Stimulated activated CD8-positive, alpha-beta memory T cell treated with anti-CD3 and anti-CD28 coated beads, Interleukin-4, amount 100 ng/mL, for 4 hours (primary cell): ENCODE data around the gene IGSF5.

Source experiments
- DNase-seq, 2 donors: peaks; one replicate each; pipeline ENCODE4 v3.0.0-alpha.2; 2020; ENCODE audit warnings: low read depth in 2 of 2, low spot score in 1 of 2

Gene IGSF5

DNA sequence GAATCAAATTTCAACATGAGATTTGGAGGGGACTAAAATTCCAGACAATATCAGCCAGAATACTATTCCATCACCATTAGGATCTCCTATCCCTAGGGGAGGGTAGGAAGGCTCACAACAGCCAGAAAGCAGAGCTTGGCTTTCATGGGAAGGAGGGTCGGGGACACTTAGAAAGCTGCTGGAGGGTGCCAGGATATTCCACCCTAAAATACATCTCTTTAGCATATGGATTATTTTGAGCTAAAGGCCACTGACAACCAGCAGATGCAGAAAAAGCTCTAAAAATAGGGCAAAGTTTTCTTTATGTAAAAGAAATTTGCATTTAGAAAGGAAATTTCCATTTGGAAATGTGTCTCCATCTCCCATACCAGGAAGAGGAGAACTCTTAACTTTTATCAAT lies 68.0 kb downstream of the IGSF5 start:
- DNase-seq, result no peak

GRCh38 chr21:39818557-39818956 lies 73.6 kb downstream of the IGSF5 start:
- DNase-seq, result no peak

GRCh38 chr21:39822042-39822441 lies 77.1 kb downstream of the IGSF5 start:
- no peak for DNase-seq

DNA sequence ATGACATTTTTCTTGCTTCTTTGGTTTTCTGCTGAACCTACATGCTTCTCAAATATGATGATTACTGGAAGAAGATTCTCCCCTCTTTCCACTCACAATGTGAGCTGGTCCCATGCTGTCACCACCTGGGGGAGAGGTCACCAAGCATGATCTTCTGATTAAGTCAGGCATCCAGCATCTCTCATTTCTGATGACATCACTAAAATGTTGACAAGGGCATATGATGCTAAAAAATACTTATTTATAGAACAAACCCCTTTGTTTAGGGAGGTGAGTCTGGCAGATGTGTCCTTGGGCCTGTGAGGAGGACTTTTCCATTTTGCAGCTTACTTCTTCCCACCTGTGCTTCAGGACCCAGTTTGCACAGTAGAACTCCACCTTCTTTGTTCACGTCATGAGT lies 80.3 kb downstream of the IGSF5 start:
- no peak for DNase-seq

DNA sequence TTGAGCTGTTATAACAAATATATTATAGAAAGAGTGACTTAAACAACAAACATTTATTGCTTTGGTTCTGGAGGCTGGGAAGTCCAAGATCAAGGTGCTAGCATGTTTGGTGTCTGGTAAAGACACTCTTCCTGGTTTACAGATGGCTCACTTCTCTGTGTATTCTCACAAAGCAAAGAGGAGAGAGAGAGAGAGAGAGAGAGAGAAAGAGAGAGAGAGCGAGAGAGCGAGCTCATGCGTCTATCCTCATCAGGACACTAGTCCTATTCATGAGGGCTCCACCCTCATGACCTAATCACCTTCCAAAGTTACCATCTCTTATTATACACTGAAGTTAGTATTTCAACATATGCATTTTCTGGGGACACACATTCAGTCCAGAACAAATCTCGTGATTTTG lies 89.6 kb downstream of the IGSF5 start:
- DNase-seq, result no peak

GRCh38 chr21:39837861-39838359 lies 92.9 kb downstream of the IGSF5 start:
- DNase-seq, result no peak

- DNase-seq, result no peak
Measured at GRCh38 chr21:39840373-39841097, 95.6 kb downstream of the IGSF5 start.

DNA sequence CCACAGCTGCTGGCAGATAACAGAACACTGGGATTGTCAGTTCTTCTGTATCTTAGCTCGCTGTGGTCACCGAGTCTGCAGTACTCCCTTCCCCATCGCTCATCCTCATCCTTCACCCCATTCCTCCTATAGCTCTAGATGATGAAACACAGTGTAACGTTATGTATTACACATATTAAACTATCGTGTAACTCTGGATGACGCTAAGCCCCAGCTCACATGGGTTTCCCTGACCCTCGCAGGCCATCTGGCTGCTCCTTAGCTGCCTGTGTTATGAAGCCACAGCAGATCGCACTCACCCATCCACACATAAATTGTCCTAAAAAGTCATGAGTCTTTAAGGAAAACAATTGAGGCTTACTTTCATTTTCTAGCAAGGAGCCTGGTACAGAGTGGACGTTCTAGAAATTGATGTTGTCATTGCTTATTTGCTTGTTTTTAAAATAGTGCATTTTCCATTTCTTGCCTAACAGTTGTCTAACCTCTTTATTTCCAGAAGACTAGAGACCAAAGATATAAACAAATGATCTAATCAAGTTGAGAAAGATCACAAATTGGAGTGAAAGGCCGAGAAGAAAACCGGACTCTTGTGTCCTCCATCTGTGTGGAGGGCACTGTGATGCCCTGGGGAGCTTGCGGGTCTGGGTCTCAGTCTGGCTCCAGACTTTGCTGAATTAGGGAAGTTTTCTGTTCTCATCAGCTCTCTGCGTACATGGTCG lies 97.9 kb downstream of the IGSF5 start:
- DNase-seq, result no peak

DNA sequence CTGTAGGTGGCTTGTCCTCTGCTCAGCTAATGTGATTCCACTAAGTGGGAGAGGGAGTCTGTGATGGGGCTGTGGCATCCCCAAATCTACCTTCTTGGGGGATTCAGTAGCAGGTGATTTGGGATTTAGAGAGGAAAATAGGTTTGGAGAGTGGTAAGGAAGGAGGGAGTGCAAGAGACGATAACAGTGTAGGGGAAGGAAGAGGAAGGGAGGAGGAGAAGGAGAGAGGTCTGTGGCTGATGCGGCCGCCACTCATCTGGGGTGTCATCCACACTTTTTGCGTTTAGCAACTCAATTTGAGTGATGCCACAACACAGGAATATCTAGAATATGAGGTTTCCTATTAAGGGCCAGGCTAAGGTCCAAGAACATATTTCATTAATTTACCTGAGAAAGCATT lies 98.5 kb downstream of the IGSF5 start:
- no peak for DNase-seq

- no peak for DNase-seq
Measured at GRCh38 chr21:39843916-39844315, 98.9 kb downstream of the IGSF5 start.

GRCh38 chr21:39845571-39846130 lies 100.7 kb downstream of the IGSF5 start:
- DNase-seq, result no peak

GRCh38 chr21:39847877-39848276 lies 102.9 kb downstream of the IGSF5 start:
- DNase-seq, result no peak

DNA sequence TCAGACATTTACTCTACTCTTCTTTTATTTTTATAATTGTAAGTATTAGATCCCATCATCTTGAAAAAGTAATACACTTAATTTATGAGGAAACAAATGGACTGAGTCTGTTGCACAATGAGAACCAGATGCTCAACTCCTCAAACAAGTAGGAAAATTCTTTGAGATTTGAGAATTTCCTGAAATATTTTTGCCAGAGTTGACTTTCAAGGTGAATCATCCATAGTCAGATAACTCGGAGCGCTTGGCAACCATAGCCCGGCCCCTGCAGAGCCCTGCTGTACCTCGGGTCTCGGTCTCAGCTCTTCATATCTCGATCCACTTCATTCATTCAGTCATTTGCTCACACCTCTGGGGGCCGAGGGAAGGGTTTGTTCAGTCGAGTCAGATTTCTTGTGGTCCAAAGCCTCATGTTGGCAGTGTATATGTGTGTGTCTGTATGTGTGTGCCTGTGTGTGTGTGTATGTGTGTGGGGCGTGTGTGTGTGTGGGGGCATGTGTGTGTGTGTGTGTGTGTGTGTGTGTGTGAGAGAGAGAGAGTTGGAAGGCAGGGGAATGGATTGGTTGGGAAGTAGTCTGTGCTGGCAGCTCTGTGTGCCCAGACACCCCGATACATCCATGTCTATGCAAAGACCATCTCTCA lies 104.2 kb downstream of the IGSF5 start:
- DNase-seq, result no peak

- DNase-seq, result no peak
Measured at GRCh38 chr21:39850333-39850732, 105.3 kb downstream of the IGSF5 start.

DNA sequence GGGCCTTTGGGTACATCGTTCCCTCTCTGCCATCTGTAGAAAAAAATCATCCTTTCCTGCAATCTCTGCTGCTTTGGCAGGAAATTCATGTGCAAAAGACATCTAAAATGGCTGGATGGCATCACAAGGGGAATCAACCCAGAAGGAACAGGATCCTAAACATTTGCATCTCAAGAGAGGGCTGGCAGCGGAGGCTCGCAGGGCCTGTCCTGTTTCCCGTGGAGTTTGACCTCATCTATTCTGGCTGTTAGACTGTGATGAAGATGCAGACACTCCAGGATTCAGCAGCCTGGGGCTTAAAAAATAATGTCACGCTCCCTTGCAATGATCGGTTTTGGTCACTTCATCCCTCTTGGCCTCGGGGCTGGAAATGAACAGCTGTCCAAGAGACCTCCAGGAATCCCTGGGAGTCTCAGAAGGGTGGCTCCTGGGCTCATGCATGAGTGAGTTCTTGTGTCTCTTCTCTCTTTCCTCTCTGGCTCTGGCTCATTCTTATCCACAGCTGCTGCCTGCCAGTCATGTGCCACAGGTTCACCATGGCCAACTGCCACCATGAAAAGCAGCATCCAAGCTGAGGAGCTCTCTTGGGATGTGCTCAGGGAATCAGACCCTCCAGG lies 106.1 kb downstream of the IGSF5 start:
- DNase-seq, result no peak
